HUDEP-2 (cell line): ENCODE results near the gene ZNF480.
A peak's percentile ranks its signal among the peaks of the same experiment; 100 is the strongest.
"Not testable (repeated sequence)": the region's sequence is repeated elsewhere in the genome, so short reads cannot be mapped to it uniquely, and the experiment has no call there.

Source experiments
- DNase-seq, 76 experiments: peaks; one replicate each; lab custom pipeline; 2025; ENCODE audit not compliant: unreplicated experiment in 76 of 76; lab: John Stamatoyannopoulos, UW

Gene ZNF480

DNA sequence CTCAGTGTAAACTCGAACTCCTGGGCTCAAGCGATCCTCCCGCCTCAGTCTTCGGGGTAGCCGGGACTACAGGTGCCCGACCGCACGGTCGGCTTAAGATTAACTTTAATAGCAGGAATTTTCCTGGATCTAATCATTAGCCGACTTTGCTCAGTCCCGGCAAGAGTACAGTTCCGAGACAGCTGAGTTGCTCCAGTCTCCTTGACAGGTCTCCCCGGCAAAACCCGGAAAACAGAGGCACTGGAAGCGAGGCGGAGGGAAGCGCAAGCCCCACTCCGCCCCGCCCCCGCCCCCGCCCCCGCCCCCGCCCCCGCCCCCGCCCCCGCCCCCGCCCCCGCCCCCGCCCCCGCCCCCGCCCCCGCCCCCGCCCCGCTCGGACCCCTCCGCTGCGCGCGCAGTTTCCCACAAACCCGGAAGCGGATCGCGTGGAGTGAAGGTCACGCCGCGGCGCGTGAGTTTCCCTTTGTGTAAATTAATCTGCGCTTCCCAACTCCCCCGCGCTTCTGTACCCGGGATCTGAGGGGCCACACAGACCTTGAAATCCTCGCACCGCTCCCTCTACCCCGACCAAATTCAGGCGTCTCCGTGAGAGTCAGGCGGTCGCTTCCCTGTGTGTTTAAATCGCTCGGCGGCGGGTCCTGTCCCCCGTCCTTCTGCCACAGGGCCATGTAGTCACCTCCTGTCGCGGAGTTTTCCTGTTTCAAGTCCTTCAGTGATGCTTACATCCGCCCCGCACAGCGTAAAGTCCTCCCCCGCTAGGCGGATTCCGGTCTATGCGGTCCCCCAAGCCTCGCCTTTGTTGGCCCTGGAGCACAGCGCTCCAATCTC lies at the start of gene ZNF480:
Gene ZNF480, plus strand, starts transcription at position 397 of the 828 bp plus-strand sequence. CDS start 3,244 bp downstream, outside the sequence.
- peak in 71 of 76 experiments; percentile 7 to 83 (median 62) for DNase-seq

DNA sequence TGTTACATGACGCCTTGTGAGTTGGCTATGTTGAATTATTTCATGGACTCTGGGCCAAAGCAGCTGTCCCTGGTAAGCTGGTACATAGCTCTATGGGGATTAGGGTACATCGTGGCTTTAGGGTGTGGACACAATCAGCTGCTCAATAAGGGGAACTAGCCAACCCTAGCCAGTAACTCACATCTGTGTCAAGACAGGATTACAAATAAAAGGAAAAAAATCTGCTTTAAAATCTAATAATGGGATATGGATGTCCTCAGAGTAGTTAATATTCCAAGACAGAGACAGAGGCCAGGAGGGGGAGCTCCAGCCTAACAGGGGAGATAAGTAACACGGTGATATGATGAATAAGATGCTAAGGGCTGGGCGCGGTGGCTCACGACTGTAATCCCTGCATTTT lies 48.7 kb upstream of the ZNF480 start:
- DNase-seq: peak in 31 of 76 experiments; percentile 1 to 51 (median 17)

DNA sequence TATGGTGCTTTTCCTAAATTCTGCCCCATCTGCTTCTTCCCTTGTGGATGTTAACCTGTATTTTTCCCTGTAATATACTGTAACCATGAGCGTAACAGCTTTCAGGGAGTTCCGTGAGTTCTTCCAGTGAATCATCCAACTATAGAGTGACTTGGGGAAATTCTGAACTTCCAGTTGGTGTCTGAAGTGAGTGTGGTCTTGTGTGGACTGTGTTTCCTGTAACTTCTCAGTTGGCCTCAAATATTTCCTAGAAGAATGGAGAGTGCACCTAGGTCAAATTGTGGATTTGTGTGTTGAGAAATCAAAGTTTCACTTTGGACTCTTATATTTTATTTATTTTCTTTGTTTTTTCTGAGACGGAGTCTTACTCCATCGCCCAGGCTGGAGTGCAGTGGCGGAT lies 38.5 kb upstream of the ZNF480 start:
- no peak for DNase-seq

DNA sequence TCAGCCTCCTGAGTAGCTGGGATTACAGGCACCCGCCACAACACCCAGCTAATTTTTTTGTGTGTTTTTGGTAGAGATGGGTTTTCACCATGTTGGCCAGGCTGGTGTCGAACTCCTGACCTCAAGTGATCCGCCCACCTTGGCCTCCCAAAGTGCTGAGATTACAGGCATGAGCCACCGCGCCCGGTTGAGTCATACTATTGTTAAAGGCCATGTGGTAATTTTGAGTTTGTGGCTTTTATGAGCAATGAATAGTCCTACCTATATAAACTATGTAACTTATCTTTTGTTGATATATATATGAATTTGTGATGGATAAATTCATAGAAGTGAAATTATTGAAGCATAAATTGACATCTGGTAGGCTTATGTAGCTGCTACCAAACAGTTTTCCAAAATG lies 31.4 kb upstream of the ZNF480 start:
- not testable (repeated sequence) for DNase-seq

DNA sequence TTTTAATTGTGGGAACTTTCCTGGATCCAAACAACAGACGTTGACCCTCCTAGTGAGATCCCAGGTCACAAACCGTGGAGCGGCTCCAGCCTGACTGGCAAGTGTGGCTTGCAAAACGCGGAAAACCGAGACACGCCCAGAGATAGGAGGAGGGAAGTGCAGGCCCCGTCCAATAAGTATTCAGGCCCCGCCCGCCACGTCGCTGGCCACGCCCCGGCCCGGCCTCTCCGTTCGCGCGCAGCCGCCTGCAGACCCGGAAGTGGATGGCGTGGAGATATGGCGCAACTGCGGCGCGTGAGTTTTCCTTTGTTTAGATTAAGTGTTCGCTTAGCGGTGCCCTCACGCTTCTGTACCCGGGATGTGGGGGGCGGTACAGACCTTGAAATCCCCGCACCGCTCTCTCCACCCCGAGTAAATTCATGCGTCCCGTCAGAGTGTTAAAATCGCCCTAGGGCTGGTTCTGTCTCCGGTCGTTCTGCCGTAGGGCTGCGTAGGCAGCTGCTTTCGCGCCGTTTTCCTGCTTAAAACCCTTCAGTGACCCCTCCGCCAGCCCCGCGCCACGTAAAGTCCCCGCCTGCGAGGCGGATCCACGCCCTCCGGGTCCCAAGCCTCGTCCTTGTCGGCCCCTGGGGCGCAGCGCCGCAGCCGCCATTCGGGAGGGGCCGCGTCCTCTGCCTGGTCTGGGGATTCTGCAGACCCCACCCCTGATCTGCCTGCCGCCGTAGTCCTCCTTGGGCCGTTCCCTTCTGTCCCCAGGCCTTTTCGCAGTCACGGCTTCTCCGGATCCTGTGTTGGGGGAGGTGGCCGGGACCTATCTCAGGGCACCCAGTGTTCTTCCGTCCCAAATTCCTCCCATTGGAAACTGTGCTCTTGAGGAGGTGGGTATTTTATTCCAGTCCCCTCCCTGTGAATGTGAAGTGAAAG lies 27.4 kb upstream of the ZNF480 start, which contains the start of gene ZNF766:
Gene ZNF766, plus strand, starts transcription at position 250 of the 924 bp plus-strand sequence. Its CDS starts 27 bp downstream, at position 277.
- DNase-seq: peak; percentile 52 to 98 (median 96)

DNA sequence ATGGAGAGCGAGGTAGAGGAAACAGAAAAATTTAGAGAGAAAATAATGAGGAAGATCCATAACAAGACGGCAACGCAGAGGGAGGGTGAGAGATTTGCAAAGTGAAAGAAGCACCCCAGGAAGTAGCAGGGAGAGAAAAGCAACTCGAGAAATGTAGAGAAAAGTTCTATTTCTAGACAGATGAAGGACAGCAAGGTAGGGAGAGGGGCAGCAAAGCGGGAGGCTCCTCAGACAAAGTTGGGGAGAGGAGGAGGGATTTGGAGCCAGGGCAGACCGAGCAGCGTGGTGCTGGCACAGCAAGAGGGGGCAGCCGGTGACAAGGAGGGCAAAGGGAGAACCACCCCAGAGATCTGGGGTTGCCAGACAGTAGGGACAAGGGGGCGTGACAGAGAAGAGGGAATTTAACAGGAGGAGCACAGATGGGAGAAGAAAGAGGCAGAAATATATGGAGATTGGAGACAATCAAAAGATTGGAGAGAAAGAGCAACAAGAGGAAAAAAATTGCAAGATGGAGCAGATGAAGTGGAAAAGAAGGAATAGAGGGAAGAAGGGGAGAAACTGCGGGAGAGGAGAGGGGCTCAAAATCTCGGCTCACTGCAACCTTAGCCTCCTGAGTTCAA lies 26.6 kb upstream of the ZNF480 start:
- peak in 9 of 76 experiments; percentile 3 to 28 (median 14) for DNase-seq

DNA sequence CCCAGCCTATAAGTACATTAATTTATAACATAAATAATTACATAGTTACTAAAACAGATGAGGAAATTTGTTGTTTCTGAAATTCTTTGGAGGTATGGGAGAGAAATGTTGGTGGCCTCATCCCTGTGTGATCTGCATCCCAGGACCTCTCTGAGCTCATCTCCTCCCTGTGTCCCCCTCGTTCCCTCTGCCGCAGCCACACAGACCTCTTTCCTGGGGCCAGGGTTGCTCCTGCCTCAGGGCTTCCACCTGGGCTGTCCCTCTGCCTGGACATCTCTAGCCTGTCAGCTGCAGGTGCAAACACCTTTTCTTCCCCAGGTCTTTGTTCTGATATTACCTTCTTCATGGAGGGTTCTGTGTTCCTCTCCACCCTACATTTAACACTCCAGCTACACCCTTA lies 23.7 kb upstream of the ZNF480 start:
- no peak for DNase-seq

DNA sequence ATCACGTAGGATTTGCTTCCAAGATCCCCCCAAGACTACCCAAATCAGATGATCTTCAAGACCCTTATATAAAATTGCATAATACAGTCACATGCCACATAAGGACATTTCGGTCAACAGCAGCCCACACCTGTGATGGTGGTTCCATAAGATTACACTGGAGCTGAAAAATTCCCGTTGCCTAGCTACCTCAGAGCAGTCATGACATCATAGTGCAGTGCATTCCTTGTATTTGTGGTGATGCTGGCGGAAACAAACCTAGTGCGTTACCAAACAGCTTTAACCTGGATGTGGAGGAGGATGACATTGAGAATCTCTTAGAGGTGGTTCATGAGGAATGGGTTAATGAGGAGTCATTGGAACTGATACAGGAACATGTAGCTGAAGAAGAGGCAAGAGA lies 22.8 kb upstream of the ZNF480 start:
- DNase-seq: no peak

DNA sequence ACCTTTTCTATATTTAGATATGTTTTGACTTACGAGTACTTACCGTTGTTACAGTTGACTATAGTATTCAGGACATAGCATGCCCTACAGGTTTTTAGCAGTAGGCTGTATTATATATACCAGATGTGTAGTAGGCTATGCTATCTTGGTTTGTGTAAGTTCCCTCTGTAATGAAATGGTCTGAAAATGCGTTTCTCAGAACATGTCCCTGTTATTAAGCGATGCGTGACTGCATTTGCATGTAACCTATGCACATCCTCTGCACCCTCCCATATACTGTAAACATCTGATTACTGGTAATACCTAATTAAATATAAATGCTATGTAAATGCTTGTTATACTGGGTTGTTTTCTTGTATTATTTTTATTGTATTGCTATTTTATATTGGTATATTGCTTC lies 21.0 kb upstream of the ZNF480 start:
- DNase-seq: no peak

DNA sequence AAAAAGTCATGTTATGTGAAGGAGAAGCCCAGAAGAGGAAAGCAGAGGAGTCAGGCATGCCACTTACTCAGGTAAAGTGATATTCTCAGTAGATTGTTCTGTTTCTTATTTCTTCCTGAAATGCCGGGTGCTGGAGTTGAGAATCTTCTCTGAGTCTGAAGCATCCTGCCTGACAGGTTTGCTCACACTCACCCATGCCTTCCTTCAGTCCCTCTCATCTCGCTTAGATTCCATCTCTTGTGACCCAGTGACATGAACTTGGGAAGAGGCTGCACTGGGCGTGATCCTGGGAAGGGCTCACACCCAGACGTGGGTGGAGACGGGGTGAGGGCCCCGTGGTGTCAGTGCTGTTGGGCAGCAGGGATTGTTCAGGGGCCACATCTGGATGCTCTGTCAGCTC lies 19.5 kb upstream of the ZNF480 start:
- DNase-seq: no peak

DNA sequence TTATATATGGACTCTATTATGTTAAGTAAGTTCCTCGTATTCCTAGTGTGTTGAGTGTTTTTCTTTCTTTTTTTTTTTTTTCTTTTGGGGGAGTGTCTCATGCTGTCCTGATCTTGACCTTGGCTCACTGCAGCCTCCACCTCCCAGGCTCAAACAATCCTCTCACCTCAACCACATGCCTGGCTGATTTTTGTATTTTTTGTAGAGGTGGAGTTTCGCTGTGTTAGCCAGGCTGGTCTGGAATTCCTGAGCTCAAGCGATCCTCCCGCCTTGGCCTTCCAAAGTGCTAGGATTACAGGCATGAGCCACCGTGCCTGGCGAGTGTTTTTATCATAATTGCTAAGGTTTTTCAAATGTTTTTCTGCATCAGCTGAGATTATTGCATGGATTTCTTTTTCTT lies 10.7 kb upstream of the ZNF480 start:
- no peak for DNase-seq

DNA sequence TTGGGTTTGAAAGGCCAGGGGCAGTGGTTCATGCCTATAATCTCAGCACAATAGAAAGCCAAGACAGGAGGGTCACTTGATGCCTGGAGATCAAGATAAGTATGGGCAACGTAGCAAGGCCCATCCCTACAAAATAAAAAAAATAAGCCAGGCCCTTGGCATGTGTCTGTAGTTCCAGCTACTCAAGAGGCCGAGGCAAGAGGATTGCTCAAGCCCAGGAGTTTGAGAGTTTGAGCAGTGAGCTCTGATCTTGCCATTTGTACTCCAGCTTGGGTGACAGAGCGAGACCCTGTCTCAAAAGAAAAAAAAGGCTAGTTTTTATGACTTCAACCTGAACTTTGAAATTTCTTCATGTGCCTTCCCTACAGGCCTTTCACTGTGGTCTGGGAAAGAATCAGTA lies 5.2 kb upstream of the ZNF480 start:
- no peak for DNase-seq

DNA sequence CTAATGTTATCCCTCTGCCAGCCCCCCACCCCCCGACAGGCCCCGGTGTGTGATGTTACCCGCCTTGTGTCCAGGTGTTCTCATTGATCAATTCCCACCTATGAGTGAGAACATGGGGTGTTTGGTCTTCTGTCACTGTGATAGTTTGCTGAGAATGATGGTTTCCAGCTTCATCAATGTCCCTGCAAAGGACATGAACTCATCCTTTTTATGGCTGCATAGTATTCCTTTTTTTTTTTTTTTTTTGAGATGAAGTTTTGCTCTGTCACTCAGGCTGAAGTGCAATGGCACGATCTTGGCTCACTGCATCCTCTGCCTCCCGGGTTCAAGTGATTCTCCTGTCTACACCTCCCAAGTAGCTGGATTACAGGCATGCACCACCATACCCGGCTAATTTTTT lies 4.0 kb upstream of the ZNF480 start:
- not testable (repeated sequence) for DNase-seq

DNA sequence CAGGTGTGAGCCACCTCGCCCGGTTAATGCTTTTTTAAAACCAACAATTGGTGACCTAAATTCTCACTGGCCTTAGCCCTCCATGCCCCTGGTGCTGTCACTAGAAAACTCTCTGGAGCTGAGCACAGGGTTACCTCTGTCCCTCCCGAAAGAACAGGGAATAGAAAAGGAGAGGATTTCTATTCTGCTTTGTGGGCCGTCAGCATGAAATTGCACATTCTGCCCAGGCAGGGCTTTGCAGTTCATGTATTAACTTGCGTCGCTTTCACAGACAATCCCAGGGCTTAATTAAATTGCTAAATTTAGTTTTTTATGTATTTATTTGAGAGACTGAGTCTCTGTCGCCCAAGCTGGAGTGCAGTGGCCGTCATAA lies 583 bp upstream of the ZNF480 start:
- peak in 4 of 76 experiments; percentile 36 to 65 (median 47) for DNase-seq

DNA sequence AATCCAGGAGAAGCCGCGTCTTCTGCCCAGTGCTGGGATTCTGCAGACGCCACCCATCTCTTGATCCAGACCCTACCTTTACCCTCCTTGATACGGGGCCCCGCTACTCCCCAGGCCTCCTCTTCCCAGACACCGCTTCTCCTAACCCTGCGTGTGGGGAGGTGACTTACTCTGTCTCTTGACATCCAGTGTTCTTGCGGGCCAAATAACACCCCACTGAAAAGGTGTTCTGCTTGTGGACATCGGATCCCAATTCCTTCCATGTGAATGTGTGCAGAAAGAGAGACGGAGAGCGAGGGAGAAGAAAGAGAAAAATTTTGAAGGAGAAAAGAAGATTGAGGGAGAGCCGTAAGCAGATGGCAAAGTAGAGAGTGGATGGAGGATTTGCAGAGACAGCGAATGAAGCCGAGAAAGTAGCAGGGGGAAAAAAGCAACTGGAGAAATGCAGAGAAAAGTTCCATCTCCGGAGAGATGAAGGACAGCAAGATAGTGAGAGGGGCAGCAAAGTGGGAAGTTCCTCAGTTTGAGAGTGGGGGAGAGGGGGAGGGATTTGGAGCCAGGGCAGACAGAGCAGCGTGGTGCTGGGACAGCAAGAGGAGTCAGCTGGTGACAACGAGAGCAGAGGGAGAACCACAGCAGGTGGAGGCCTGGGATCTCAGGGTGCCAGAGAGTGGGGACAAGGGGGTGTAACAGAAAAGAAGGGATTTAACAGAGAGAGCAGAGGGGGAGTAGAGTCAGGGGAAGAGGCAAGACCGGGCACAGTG lies 814 bp downstream of the ZNF480 start:
- DNase-seq: peak in 3 of 76 experiments; percentile 45 to 53 (median 47)

DNA sequence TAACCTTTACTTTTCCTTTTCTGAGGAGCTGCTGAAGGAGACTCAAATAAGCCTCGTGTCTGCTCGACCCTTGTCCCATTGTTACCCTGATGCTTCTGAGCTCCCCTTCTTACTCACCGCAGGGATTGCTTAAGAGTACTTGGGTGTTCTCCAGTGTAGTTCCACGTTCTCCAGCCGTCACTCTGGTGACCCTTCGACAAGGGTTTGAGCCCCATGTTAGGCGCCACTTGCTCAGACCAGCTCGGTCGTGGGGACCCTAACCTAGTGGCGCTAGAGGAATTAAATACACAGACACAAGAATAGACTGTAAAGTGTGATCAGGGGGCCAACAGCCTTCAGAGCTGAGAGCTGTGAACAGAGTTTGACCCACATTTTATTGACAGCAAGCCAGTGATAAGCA lies 10.3 kb downstream of the ZNF480 start:
- peak in 6 of 76 experiments; percentile 1 to 10 (median 5) for DNase-seq

DNA sequence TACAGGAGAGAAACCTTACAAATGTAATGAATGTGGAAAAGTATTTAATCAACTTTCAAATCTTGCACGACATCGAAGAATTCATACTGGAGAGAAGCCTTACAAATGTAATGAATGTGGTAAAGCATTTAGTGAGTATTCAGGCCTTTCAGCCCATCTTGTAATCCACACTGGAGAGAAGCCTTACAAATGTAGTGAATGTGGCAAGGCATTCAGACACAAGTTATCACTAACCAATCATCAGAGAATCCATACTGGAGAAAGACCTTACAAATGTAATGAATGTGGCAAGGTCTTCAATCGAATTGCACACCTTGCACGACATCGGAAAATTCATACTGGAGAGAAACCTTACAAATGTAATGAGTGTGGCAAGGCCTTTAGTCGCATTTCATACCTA lies 25.5 kb downstream of the ZNF480 start:
- no peak for DNase-seq

DNA sequence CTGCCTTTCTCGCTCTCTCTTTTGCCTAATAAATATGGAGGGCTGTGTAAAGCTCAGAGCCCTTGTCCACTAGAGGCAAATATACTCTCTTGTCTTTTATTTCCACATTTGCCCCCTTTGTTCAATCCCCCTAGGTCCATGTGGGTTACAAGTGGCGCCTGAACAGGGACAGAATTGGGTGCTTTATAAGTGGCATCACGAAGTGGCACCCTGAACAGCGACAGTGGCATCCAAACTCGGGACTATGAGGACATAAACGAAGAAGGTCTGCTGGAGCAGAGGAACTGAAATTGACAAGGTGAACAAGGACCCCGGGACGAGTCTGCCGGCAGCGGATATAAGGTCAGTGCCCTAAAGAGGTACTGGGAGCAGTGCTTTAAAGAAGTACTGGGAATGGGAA lies 34.8 kb downstream of the ZNF480 start:
- no peak for DNase-seq

DNA sequence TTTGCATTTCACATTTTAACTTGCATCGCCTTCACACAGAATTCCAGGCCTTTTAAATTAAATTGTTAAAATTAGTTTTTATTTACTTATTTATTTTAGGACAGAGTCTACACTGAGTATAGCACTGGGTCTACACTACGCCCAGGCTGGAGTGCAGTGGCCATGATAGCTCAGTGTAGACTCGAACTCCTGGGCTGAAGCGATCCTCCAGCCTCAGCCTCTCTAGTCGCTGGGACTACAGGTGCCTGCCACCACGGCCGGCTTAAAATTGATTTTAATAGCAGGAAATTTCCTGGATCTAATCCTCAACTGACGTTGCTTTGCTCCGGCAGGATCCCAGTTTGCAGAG lies 38.8 kb downstream of the ZNF480 start:
- DNase-seq: no peak

DNA sequence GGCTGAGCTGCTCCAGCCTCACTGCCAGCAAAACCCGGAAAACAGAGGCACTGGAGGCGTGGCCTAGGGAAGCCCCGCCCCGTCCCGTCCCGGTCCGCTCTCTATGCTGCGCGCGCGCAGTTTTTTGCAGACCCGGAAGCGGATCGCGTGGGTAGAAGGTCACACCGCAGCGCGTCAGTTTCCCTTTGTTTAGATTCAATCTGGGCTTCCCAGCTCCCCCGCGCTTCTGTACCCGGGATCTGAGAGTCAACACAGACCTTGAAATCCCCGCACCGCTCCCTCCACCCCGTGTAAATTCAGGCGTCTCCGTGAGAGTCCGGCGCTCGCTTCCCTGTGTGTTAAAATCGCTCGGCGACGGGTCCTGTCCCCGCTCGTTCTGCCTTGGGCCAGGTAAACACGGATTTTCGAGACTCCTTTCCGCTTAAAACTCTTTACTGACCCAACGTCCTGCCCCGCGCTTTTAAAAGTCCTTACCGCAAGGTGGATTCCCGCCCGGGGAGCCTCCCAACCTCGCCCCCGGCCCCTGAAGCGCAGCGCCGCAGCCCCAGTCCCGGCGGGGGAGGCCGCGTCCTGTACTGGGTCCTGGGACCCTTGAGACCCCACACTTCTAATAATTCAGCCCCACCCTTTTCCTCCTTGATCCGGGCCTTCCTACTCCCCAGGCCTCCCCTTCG lies 39.3 kb downstream of the ZNF480 start, which contains the start of gene ZNF610:
Gene ZNF610, plus strand, starts transcription at position 127 of the 674 bp plus-strand sequence. CDS start 12,930 bp downstream, outside the sequence.
- peak in 48 of 76 experiments; percentile 2 to 68 (median 33) for DNase-seq
